ENCODE measurements around the gene CDH12.
"Not testable (repeated sequence)": the region's sequence is repeated elsewhere in the genome, so short reads cannot be mapped to it uniquely, and the experiment has no call there.

GRCh38 chr5:22165931-22166330 is 687.2 kb downstream of the CDH12 start:
- TF ChIP-seq, protein P1, sequence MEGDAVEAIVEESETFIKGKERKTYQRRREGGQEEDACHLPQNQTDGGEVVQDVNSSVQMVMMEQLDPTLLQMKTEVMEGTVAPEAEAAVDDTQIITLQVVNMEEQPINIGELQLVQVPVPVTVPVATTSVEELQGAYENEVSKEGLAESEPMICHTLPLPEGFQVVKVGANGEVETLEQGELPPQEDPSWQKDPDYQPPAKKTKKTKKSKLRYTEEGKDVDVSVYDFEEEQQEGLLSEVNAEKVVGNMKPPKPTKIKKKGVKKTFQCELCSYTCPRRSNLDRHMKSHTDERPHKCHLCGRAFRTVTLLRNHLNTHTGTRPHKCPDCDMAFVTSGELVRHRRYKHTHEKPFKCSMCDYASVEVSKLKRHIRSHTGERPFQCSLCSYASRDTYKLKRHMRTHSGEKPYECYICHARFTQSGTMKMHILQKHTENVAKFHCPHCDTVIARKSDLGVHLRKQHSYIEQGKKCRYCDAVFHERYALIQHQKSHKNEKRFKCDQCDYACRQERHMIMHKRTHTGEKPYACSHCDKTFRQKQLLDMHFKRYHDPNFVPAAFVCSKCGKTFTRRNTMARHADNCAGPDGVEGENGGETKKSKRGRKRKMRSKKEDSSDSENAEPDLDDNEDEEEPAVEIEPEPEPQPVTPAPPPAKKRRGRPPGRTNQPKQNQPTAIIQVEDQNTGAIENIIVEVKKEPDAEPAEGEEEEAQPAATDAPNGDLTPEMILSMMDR (IDR thresholded peaks at IDR 0.05) = not testable (repeated sequence)
- TF ChIP-seq POLR2A (IDR thresholded peaks at IDR 0.05) = not testable (repeated sequence)

All from vagina (tissue), 2 donors.